Measurements from ENCODE around the gene GRAMD4.

The GRAMD4 gene

DNA sequence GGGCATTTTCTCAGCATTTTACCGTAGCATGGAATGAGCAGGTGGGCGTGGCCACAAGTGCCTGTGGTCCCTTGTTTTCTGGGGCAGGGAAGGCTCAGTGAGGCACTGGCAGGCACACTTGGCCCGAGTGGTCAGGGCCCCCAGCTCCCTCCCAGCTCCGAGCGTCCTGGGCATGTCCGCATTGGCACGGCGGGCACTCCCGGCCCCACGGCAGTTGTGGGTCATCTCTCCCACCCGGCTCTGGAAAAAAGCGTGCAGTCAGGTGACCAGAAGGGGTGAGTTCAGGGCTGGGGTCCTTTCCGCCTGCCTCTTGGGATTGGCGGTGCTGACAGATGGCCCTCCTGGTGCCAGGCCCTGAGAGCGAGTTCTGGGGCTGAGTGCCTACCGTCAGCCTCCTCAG, 55.8 kb downstream of the GRAMD4 start:
- no peak for DNase-seq
- Mint-ChIP-seq H3K36me3 (ENCODE audit: low read depth) (peaks cover 22% of the 10 kb centered on the region), H3K4me1 (ENCODE audit: low read depth) (peaks cover 56% of the 10 kb centered on the region), H3K27ac (peak overlapping the region; percentile 94), H3K27me3 (no peaks in the 10 kb centered on the region), H3K9me3 (no peaks in the 10 kb centered on the region), H3K4me3 (peak overlapping the region; percentile 80)

DNA sequence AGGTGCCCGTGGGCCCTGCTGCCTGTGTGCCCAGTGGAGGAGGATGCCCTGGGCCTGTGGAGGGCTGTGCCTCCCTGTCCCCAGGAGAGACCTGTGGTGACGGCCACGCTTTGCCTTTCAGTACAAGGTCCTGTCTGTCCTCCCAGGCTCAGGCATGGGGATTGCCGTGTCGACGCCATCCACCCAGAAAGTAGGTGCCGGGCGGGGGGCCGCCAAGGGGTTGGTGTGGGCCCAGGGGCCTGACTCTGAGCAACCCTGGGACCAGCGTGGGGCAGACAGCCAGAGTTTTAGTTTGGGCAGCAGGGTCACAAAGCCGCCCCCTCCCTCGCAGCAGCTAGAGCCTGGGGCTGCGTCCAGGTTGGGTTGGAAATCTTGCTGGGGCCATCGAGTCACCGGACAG, 56.3 kb downstream of the GRAMD4 start:
- peaks cover 56% of the 10 kb centered on the region for H3K4me1 Mint-ChIP-seq (ENCODE audit: low read depth)
- H3K36me3 Mint-ChIP-seq (ENCODE audit: low read depth) = peaks cover 22% of the 10 kb centered on the region
- H3K27ac Mint-ChIP-seq = peak overlapping the region; percentile 94
- H3K27me3 Mint-ChIP-seq = no peaks in the 10 kb centered on the region
- no peak for DNase-seq
- no peaks in the 10 kb centered on the region for H3K9me3 Mint-ChIP-seq
- H3K4me3 Mint-ChIP-seq = peak overlapping the region; percentile 80

DNA sequence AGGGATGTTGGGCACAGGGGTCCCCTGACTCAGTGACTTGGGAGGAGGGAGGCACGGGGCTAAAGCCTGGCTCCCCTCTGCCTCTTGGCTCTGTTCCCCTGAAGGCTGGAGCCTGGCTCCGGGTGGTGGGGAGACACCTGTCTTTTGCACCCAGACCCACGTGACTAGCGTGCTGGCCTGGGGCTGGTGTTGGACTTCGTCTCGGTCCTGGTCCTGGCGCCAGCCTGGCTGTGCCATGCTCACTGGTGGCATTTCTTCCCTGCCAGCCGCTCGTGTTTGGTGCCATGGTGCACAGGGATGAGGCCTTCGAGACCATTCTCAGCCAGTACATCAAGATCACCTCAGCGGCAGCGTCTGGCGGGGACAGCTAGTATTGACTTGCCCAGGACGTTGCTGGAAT, 56.7 kb downstream of the GRAMD4 start:
- no peaks in the 10 kb centered on the region for H3K9me3 Mint-ChIP-seq
- peak overlapping the region; percentile 80 for H3K4me3 Mint-ChIP-seq
- peaks cover 56% of the 10 kb centered on the region for H3K4me1 Mint-ChIP-seq (ENCODE audit: low read depth)
- peaks cover 22% of the 10 kb centered on the region for H3K36me3 Mint-ChIP-seq (ENCODE audit: low read depth)
- peak overlapping the region; percentile 80 for H3K27ac Mint-ChIP-seq
- no peak for DNase-seq
- no peaks in the 10 kb centered on the region for H3K27me3 Mint-ChIP-seq

DNA sequence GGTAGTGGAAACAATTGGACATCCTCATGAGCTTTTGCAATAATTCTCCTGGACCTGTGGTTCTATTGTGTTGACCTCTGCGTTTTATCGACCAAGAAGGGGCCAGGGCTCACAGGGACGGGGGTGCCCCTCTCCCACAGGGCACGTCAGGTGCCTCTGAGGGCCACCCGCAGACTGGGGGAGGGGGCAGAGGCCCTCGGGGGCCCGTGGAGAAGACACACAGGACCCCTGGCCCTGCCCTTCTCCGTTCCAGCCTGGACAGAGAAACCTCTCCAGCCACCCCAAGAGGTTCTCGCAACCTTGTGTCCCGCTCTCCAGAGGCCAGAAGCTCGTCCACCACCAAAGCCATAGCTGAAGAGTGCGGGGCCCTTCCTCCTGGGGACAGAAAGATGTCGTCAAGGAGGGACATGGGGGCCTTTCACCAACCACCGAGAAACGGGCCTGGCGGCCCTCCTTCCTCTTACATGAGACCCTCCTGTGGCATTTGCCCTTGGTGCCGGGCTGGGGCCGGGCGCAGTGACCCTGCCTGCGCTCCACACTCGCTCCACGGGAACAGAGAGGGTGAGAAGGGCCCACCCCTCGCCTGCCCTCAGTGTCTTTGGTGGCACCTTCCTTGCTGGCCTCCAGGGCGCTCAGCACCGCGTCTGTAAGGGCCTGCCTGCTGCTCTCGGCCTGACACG, 57.3 kb downstream of the GRAMD4 start:
- Mint-ChIP-seq H3K4me3 (no peak overlapping the region), H3K36me3 (ENCODE audit: low read depth) (peaks cover 26% of the 10 kb centered on the region), H3K27ac (peak overlapping the region; percentile 69), H3K9me3 (no peaks in the 10 kb centered on the region), H3K4me1 (ENCODE audit: low read depth) (peaks cover 55% of the 10 kb centered on the region), H3K27me3 (no peaks in the 10 kb centered on the region)
- no peak for DNase-seq

DNA sequence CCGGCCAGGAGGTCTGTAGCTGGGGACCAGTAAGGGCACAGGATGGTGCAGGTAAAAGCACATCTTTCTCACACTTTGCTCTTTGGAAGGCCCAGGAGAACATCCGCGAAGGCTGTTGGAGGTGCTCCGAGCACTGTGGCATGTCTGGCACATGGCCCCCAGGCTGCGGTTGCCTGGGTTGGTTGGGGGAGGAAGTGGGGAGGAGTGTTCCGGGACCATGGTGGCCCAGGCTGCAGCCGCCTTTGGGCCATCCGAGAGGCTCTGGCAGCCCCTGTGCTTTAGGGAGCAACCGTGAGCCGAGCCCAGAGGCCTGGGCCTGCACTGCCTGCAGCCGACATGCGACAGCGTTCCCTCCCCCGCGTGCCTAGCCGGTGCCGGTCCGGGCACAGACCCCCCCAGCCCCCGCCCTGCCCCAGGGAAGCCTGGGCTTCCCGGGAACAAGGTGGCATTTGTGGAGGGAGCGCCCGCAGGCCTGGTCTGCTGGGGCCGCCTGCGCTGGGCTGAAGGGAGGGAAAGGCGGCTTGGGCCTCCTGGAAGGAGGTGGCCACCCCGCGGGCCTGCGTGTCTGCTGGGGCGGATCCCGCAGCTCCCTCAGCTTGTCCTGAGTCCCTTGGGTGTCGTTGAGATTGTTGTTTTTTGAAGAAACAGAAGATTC, 57.9 kb downstream of the GRAMD4 start:
- no peaks in the 10 kb centered on the region for H3K27me3 Mint-ChIP-seq
- peak overlapping the region; percentile 69 for H3K27ac Mint-ChIP-seq

DNA sequence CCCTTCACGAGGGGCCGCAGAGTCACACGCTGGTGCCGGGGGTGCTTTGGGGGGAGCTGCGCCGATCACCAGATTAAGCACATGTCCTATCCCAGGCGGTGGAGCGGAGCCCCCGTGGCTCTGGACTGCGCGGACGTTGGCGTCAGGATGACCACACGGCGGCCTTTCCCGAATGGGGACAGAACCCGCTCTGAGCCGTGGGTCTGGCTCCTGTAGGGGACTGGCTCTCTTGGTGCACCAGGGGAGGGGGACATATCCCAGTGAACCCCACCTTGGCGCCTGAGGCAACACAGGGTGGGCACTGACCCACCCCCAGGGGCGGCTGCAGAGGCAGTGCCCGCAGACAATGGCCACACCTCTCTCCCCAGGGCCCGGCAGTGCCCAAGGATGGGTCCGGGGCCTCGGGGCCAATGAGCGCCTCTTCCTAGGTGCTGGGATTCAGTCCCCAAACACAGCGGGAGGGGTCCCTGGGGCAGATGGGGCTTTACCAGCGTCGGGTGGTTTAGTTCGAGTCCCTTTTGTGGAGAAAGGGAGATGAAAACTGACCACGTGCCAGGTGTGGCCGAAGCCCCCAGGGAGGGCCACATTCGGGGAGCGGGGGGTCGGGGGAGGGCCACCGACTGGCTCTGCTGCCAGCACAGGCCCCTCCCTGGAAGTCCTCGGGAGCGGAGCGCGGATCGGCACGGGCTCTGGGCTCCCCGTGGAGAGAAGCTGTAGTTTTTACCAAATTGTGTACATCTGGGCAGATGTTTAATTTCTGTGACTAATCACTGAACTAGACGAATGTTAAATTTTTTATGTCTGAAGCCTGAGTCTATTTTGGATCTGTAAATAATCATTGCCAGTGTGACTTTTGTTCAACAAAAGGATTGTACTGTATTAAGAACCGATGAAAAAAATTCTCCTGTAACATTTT, 58.9 kb downstream of the GRAMD4 start:
- H3K9me3 Mint-ChIP-seq = no peaks in the 10 kb centered on the region
- peak overlapping the region; percentile 26 for H3K27ac Mint-ChIP-seq
- peaks cover 41% of the 10 kb centered on the region for H3K4me1 Mint-ChIP-seq (ENCODE audit: low read depth)
- no peak for DNase-seq
- peaks cover 30% of the 10 kb centered on the region for H3K36me3 Mint-ChIP-seq (ENCODE audit: low read depth)
- H3K27me3 Mint-ChIP-seq = no peaks in the 10 kb centered on the region
- H3K4me3 Mint-ChIP-seq = no peak overlapping the region

More for the DNA sequence above, 57.9 kb downstream of the GRAMD4 start:
- no peak for DNase-seq
- peaks cover 48% of the 10 kb centered on the region for H3K4me1 Mint-ChIP-seq (ENCODE audit: low read depth)
- H3K9me3 Mint-ChIP-seq = no peaks in the 10 kb centered on the region
- no peak overlapping the region for H3K4me3 Mint-ChIP-seq
- H3K36me3 Mint-ChIP-seq (ENCODE audit: low read depth) = peaks cover 29% of the 10 kb centered on the region

DNA sequence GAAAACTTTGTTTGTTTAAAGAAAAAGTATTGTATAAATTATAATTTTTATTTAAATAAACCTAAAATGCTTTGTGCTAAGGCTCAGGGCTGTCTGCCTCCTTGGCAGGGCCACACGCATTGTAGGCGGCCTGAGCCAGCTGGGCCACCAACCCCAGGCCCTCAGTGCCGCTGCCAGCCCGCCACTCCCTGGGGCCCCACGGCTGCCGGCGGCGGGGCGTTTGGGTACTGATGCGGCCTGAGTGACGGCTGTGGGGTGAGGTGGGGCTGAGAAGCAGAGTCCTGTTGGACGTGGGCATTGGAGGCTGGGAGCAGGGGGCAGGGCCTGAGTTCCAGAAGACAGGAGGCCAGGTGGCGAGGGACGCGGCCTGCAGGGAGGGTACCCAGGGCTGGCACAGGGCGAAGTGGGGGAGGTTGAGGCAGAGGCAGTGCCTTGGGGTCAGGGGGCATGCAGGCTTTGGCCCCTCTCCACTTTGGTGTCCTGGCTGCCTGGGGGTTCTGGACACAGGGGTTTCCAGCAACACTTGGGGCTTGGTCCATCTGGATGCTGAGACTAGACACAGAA, 59.6 kb downstream of the GRAMD4 start:
- Mint-ChIP-seq H3K27ac (no peak overlapping the region), H3K4me1 (ENCODE audit: low read depth) (peaks cover 41% of the 10 kb centered on the region), H3K9me3 (no peaks in the 10 kb centered on the region), H3K4me3 (no peak overlapping the region), H3K27me3 (no peaks in the 10 kb centered on the region), H3K36me3 (ENCODE audit: low read depth) (peaks cover 35% of the 10 kb centered on the region)
- DNase-seq = no peak

DNA sequence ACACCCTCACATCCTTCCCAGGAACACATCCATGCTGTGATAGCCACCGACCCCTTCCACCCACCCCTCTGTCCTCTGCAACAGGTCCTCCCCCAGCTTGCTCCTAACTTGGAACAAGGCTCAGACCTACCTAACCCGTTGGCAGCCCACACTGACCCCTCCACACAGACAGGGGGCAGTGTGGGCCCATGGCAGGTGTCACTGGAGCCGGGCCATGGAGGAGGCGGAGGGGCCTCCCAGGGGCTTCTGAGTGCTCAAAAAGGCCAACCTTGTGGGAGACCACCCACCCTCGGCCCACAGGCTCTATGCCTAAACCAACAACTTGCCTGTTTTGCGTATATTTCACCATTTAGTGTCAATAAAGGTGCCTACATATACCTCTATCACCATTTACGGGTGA, 60.8 kb downstream of the GRAMD4 start:
- Mint-ChIP-seq H3K27me3 (no peaks in the 10 kb centered on the region), H3K4me3 (no peak overlapping the region), H3K27ac (no peak overlapping the region), H3K4me1 (ENCODE audit: low read depth) (peaks cover 40% of the 10 kb centered on the region), H3K9me3 (no peaks in the 10 kb centered on the region), H3K36me3 (ENCODE audit: low read depth) (peaks cover 42% of the 10 kb centered on the region)
- no peak for DNase-seq

DNA sequence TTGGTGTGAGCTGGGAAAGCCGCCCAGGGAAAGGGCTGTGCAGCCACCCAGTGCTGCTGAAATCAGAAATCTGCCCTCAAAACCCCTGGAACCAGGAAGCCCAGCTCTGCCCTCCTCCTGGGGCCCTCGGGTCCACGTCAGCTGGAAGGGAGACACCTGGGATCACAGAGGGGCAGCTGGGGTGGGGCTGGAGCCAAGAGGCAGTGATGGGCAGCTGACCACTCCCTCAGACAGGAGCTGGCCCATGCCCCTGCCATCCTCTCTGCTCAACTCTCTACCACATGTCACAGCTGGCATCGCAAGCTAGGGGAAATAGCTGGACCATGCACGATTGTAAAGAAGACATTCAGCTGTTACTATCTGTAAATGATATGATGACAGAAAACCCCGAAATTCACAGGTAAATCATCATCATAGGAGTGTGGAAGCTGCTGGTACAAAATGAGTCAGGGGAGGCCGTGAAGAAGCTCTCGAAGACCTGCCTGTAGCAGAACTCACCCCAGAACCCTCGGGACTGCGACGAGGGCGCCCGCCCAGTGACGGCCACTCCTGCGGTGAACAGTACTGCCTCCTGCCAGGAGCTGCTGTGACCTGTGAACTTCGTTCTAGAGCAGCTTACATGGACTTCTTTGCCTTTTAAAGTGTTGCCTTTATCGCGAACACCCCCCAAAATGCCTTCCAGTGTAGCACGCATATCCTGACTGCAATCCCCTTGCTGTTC, 62.0 kb downstream of the GRAMD4 start:
- peak overlapping the region; percentile 71 for H3K27ac Mint-ChIP-seq

DNA sequence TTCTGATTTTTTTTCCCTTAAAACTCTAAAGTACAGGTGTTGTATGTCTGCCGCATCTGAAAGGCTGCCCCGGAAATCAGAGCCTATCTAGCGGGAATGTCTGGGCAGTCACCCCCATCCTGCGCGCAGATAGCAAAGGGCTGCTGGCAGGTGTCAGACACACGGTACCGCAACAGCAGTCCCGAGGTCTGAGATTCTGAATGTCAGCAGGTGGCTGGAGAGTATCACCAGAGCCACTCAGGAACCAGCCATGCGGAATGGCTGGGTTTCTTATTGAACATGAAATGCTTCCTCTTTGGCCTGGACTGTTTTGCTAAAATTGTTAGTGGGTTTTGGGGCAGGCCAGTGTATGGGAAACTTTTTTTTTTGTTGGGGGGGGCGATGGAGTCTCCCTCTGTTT, 64.5 kb downstream of the GRAMD4 start:
- Mint-ChIP-seq H3K27ac (peak overlapping the region; percentile 80), H3K4me3 (no peak overlapping the region), H3K9me3 (no peaks in the 10 kb centered on the region), H3K36me3 (ENCODE audit: low read depth) (peaks cover 59% of the 10 kb centered on the region), H3K27me3 (no peaks in the 10 kb centered on the region), H3K4me1 (ENCODE audit: low read depth) (peaks cover 28% of the 10 kb centered on the region)
- no peak for DNase-seq

More for the DNA sequence above, 62.0 kb downstream of the GRAMD4 start:
- DNase-seq = no peak
- H3K9me3 Mint-ChIP-seq = no peaks in the 10 kb centered on the region
- H3K27me3 Mint-ChIP-seq = no peaks in the 10 kb centered on the region
- peaks cover 37% of the 10 kb centered on the region for H3K4me1 Mint-ChIP-seq (ENCODE audit: low read depth)
- peaks cover 47% of the 10 kb centered on the region for H3K36me3 Mint-ChIP-seq (ENCODE audit: low read depth)
- no peak overlapping the region for H3K4me3 Mint-ChIP-seq

DNA sequence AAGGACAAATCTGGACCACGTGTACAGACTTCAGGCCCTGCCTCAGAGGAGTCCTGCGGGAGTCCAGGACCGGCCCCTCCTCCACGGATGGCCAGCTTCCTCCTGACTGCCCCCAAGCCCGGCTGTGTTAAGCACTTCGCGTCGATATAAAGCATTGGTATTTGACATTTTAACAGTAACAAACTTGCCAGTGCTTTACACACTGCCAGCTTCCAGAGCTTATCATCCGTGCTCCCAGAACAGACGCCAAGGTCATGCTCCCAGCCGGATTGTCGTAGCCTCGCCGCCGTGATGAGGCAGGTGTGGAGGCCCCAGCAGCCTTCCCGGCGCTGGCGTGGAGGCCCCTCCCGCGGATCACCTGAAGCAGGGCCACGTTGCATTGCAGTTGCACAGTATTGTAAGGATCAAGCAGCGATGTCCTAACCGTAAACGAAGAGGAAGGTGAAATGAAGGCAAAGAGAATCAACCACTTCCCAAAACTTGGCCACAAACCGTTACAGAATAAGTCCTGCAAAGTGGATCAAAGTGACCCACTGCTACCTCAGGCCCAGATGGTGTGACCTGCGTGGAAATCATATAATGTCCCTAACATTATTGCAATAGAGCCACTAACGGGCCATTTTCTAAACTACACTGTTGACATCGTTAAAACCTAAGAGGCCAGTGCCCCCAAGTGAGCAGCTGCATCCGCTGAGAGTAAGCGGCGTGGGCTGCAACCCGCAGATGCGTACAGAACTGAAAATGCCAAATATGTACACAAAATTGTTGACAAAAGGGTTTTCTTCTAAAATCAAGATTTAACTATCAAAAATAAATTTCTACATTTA, 66.2 kb downstream of the GRAMD4 start:
- H3K27ac Mint-ChIP-seq = peak overlapping the region; percentile 58
- H3K4me3 Mint-ChIP-seq = no peak overlapping the region
- H3K36me3 Mint-ChIP-seq (ENCODE audit: low read depth) = peaks cover 77% of the 10 kb centered on the region
- H3K9me3 Mint-ChIP-seq = no peaks in the 10 kb centered on the region
- H3K4me1 Mint-ChIP-seq (ENCODE audit: low read depth) = peaks cover 28% of the 10 kb centered on the region
- H3K27me3 Mint-ChIP-seq = no peaks in the 10 kb centered on the region
- no peak for DNase-seq

DNA sequence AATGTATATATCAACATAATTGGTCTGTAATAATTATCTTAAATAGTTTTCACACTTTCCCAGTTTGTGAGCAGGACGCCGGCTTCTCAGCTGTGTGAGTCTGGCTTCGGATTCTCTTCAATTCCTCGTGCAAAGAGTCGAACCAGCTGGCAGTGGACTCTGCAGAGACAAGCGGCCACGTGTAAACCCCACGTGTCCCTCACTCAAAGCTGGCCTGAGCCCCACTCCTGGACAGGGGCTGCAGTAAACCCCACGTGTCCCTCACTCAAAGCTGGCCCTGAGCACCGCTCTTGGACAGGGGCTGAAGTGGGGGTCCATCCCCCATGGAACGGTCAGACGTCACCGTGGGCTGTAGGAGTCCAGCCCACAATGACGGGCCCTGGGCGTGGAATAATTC, 66.9 kb downstream of the GRAMD4 start:
- Mint-ChIP-seq H3K4me1 (ENCODE audit: low read depth) (peaks cover 28% of the 10 kb centered on the region), H3K36me3 (ENCODE audit: low read depth) (peaks cover 83% of the 10 kb centered on the region), H3K27me3 (no peaks in the 10 kb centered on the region), H3K9me3 (no peaks in the 10 kb centered on the region), H3K27ac (no peak overlapping the region), H3K4me3 (no peak overlapping the region)
- no peak for DNase-seq

DNA sequence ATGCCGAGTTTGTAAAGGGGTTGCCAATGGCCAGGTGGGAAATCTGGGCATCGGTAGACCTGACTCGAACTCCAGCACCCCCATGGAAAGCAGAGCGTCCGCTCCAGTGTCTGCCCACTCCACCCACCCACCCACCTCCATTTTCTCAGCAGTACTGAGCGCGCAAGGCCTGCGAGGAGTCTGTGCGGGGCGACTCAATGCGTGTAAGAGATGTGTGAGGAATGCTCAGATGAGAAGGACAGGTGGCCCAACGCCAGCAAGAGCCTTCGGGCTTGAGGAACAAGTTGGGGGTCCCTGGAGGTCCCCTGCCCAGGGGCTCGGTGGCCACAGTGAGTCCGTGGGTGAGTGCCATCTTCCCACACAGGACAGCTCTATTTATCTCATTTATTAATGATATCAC, 67.3 kb downstream of the GRAMD4 start:
- no peak overlapping the region for H3K27ac Mint-ChIP-seq
- H3K27me3 Mint-ChIP-seq = no peaks in the 10 kb centered on the region
- H3K36me3 Mint-ChIP-seq (ENCODE audit: low read depth) = peaks cover 80% of the 10 kb centered on the region
- DNase-seq = no peak
- no peak overlapping the region for H3K4me3 Mint-ChIP-seq
- H3K9me3 Mint-ChIP-seq = no peaks in the 10 kb centered on the region
- peaks cover 27% of the 10 kb centered on the region for H3K4me1 Mint-ChIP-seq (ENCODE audit: low read depth)
